Activated T-cell treated with anti-CD3 and anti-CD28 coated beads, Interleukin-2, amount 50 U/mL, for 72 hours (primary cell): Measurements from ENCODE around the gene TRPT1. TPM values are rescaled to one million over a fixed set of nuclear protein-coding genes. Genes with fewer than 3 reads are reported as not detected.

Experiments used
- ATAC-seq, 2 donors: fragments of 150-1000 bp; cut with Tn5 transposase; replicated peaks in 1 of 2; 2 replicates each; pipeline ENCODE4 v1.10.0; 2021; ENCODE audit warnings: moderate library complexity in 2 of 2, mild to moderate bottlenecking in 1 of 2
- DNase-seq, 2 donors: peaks; one replicate each; pipeline ENCODE4 v3.0.0; 2021 to 2022; ENCODE audit warnings: mixed read lengths in 1 of 2
- H3K27ac Mint-ChIP-seq: one replicate; pipeline ENCODE4 v1.8.0; 2022; ENCODE audit warnings: mild to moderate bottlenecking, moderate library complexity, mixed read lengths
- H3K27me3 Mint-ChIP-seq: one replicate; pipeline ENCODE4 v1.8.0; 2022; ENCODE audit warnings: low read depth, mixed read lengths
- H3K36me3 Mint-ChIP-seq, 2 donors: one replicate each; pipeline ENCODE4 v1.8.0; 2022; ENCODE audit warnings: mixed read lengths in 2 of 2, mild to moderate bottlenecking in 1 of 2; ENCODE audit not compliant: insufficient read depth in 2 of 2
- H3K4me1 Mint-ChIP-seq: one replicate; pipeline ENCODE4 v1.8.0; 2022; ENCODE audit warnings: low read depth, mixed read lengths
- H3K4me3 Mint-ChIP-seq, 2 donors: one replicate each; pipeline ENCODE4 v1.8.0; 2022; ENCODE audit warnings: mild to moderate bottlenecking in 2 of 2, mixed read lengths in 2 of 2, moderate library complexity in 2 of 2
- H3K9me3 Mint-ChIP-seq, 2 donors: one replicate each; pipeline ENCODE4 v1.8.0; 2022; ENCODE audit warnings: mixed read lengths in 2 of 2
- total RNA-seq, 2 donors: library from RNA; stranded (reverse); gene quantifications; one replicate each; pipeline ENCODE4 v1.2.3, GENCODE V29; 2022

TRPT1 gene
- total RNA-seq, 2 donors from 2014 or later: 19.7 to 25.5 TPM

DNA sequence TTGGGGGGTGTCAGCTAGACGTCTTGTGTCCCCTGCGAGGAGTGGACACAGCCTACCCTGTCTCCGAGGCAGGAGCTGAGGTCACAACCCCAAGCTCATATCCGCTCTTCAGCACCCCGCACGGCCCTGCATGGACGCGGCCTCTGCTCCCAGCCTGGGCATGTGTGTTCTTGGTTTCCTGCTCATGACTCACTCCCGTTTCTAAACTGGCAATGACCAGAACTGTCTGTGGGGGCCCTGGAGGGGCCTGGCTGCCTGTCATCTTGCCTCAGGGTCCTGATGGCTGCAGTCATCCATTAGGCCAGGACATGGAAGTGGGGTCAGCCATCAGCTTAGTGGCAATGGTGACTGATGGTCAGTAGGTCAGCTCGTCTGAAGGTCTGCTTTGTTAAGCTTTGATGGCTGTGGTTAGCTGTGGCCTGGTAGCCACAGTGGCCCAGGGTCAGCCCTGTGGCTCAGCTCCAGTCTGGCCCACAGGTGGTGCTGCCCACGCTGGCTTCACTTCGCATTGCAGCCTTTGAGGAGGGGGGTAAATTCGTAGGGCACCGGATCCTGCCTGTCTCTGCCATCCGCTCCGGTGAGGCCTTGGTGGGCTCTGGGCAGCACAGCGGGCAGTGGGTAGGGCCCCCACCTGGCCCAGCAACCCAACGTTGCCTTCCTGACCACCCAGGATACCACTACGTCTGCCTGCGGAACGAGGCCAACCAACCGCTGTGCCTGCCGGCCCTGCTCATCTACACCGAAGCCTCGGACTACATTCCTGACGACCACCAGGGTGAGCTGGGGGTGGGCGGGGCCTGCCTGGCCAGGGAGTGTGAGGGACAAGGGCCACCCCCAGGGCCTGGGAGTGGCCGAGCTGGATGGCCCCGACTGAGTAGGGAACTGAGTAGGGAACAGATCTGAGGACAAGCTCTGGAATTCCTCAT lies 37.3 kb upstream of the TRPT1 start:
- Mint-ChIP-seq H3K4me3 (no peak overlapping the region), H3K36me3 (peaks cover 2% of the 10 kb centered on the region in 2 donors), H3K4me1 (peaks cover 19% of the 10 kb centered on the region), H3K27ac (no peak overlapping the region), H3K27me3 (no peaks in the 10 kb centered on the region), H3K9me3 (no peaks in the 10 kb centered on the region)
- ATAC-seq (no peak), DNase-seq (no peak)

DNA sequence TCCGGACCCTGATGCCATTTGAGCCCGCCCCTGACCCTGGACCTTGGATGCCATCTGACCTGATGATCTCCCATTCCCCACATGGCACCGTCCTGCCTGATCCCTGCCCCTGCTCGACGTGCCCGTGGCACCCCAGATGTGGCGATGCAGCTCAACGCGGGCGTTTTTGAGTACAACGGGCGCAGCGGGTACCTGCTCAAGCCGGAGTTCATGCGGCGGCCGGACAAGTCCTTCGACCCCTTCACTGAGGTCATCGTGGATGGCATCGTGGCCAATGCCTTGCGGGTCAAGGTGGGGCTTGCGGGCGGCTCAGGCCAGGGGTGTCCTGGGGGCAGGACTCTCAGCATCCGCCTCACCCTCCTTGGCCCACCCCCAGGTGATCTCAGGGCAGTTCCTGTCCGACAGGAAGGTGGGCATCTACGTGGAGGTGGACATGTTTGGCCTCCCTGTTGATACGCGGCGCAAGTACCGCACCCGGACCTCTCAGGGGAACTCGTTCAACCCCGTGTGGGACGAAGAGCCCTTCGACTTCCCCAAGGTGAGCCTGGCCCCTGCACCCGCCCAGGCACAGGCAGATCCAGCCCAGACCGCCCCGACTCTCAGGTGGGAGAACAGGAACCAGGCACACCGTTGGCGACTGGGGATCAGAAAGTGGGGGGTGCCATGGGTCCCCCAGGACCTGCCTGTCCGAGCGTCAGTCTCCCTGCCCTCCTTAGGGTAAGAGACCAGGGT lies 36.5 kb upstream of the TRPT1 start:
- no peak for ATAC-seq
- no peak for DNase-seq
- Mint-ChIP-seq H3K4me3 (no peak overlapping the region), H3K27ac (no peak overlapping the region), H3K36me3 (peaks cover 2 to 3% of the 10 kb centered on the region in 2 donors), H3K4me1 (peaks cover 12% of the 10 kb centered on the region), H3K9me3 (no peaks in the 10 kb centered on the region), H3K27me3 (no peaks in the 10 kb centered on the region)

DNA sequence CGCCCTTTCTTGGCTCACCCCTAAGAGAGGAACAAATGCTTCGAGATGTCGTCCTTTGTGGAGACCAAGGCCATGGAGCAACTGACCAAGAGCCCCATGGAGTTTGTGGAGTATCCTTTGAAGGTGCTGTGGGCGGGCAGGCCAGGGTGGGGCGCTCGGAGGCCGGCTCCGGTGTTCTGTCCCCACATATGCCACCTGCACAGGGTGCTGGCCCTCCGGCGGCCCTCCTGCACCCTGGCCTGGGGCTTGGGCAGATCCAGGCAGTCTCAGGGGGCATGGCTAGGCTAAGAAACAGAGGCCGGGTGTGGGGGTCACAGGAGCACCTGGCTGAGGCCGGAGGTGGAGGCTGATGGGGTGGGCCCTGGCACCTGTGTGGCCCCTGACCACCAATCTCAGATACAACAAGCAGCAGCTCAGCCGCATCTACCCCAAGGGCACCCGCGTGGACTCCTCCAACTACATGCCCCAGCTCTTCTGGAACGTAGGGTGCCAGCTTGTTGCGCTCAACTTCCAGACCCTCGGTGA lies 35.6 kb upstream of the TRPT1 start:
- H3K36me3 Mint-ChIP-seq: peaks cover 2 to 3% of the 10 kb centered on the region in 2 donors
- H3K27ac Mint-ChIP-seq: no peak overlapping the region
- H3K4me1 Mint-ChIP-seq: peaks cover 12% of the 10 kb centered on the region
- ATAC-seq: no peak
- no peak overlapping the region for H3K4me3 Mint-ChIP-seq
- H3K27me3 Mint-ChIP-seq: no peaks in the 10 kb centered on the region
- no peak for DNase-seq
- H3K9me3 Mint-ChIP-seq: no peaks in the 10 kb centered on the region

DNA sequence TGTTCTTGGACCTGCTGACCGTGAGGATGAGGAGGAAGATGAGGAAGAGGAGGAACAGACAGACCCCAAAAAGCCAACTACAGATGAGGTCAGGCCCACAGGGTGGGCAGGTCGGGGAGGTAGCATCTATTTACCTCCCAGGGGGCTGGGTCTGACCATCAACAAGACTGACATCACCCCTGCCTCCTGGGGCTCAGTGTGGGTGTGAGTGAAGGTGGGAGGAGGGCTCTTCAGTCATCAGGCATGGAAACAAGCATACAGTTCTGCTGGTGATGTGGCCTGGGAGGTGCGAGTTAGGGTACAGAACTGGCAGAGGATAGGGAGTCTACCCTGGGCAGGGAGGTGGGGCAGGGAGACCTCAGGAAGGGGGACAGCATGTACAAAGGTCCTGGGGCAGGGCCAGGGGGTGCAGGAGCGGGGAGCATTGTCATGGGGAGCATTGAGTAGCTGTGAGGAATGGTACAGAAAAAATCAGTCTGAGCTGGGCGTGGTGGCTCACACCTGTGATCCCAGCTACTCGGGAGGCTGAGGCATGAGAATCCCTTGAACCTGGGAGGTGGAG lies 34.2 kb upstream of the TRPT1 start:
- H3K4me3 Mint-ChIP-seq: no peak overlapping the region
- peaks cover 2 to 3% of the 10 kb centered on the region in 2 donors for H3K36me3 Mint-ChIP-seq
- no peaks in the 10 kb centered on the region for H3K27me3 Mint-ChIP-seq
- H3K9me3 Mint-ChIP-seq: no peaks in the 10 kb centered on the region
- peaks cover 12% of the 10 kb centered on the region for H3K4me1 Mint-ChIP-seq
- H3K27ac Mint-ChIP-seq: peak overlapping the region; percentile 27
- ATAC-seq (no peak), DNase-seq (no peak)

DNA sequence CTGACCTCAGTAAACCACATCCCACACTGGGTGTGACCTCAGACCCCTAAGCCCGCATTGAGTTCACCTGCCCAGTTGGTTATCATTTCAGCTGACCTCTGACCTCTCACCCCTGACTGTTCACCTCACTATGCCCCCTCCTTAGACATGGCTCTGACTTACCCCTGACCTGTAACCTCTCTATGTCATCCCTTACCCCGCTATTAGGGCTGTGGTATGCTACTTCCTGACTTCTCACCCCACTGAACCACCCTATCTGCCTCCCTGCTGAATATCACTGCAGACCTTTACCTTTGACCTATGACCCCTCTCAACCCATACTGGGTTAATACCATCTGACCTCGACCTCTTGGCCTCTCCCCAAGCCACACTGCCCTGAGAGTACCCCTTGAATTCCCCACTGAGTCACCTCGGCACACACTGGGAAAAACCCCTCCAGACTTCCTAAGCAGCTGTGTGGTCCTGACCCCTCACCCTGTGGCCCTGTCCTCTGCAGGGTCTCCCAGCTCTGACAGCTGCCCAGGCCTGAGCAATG lies 33.6 kb upstream of the TRPT1 start:
- ATAC-seq (peak; percentile 25 to 37), DNase-seq (no peak)
- Mint-ChIP-seq H3K9me3 (no peaks in the 10 kb centered on the region), H3K27ac (peak overlapping the region; percentile 27), H3K27me3 (no peaks in the 10 kb centered on the region), H3K4me1 (peaks cover 12% of the 10 kb centered on the region), H3K36me3 (peaks cover 2 to 3% of the 10 kb centered on the region in 2 donors), H3K4me3 (no peak overlapping the region)

DNA sequence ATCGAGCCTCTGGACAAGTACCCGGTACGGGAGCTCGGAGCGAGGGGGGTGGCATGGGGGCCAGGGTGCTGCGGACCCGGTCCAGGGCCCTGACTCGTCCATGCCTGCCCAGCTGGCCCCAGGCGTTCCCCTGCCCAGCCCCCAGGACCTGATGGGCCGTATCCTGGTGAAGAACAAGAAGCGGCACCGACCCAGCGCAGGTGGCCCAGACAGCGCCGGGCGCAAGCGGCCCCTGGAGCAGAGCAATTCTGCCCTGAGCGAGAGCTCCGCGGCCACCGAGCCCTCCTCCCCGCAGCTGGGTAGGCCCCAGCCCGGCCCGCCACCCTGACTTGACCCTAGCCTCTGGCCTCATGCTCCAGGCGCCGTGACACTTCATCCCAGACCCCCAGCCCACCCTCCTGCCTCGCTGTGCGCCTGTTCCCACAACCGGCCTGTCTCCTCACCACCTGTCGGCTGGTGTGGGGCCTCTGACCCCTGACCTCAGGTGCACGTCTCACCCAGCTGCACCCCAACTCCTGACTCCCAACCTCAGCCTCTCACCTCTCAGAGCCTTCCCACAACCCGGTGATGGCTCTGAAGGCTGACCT lies 33.1 kb upstream of the TRPT1 start:
- H3K36me3 Mint-ChIP-seq: peaks cover 2 to 3% of the 10 kb centered on the region in 2 donors
- no peak for DNase-seq
- H3K27ac Mint-ChIP-seq: no peak overlapping the region
- peaks cover 12% of the 10 kb centered on the region for H3K4me1 Mint-ChIP-seq
- no peak overlapping the region for H3K4me3 Mint-ChIP-seq
- no peak for ATAC-seq
- no peaks in the 10 kb centered on the region for H3K27me3 Mint-ChIP-seq
- no peaks in the 10 kb centered on the region for H3K9me3 Mint-ChIP-seq

DNA sequence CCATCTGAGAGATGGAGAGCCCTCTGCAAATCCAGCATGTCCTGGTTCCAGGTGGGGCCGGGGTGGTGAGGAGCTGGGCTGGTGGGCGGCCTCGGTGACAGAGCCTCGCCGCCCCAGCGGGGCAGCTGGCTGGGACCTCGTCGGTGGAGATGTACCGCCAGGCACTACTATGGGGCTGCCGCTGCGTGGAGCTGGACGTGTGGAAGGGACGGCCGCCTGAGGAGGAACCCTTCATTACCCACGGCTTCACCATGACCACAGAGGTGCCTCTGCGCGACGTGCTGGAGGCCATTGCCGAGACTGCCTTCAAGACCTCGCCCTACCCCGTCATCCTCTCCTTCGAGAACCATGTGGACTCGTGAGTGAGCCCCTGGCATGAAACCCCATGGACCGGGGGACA lies 32.4 kb upstream of the TRPT1 start:
- Mint-ChIP-seq H3K4me3 (no peak overlapping the region), H3K4me1 (peaks cover 12% of the 10 kb centered on the region), H3K27ac (no peak overlapping the region), H3K27me3 (no peaks in the 10 kb centered on the region), H3K36me3 (peaks cover 2 to 3% of the 10 kb centered on the region in 2 donors), H3K9me3 (no peaks in the 10 kb centered on the region)
- ATAC-seq (no peak), DNase-seq (no peak)

DNA sequence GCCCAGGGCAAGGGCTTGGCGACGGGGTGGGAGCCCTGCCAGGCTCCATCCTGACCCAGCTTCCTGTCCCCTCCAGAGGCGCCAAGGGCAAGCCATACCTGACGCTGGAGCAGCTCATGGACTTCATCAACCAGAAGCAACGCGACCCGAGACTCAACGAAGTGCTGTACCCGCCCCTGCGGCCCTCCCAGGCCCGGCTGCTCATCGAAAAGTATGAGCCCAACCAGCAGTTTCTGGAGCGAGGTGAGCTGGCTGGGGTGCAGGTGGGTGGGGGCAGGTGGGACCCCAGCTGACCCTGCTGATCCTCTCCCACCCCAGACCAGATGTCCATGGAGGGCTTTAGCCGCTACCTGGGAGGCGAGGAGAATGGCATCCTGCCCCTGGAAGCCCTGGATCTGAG lies 30.3 kb upstream of the TRPT1 start:
- Mint-ChIP-seq H3K27ac (no peak overlapping the region), H3K4me1 (peaks cover 21% of the 10 kb centered on the region), H3K27me3 (no peaks in the 10 kb centered on the region), H3K9me3 (no peaks in the 10 kb centered on the region), H3K36me3 (peaks cover 2 to 3% of the 10 kb centered on the region in 2 donors), H3K4me3 (no peak overlapping the region)
- DNase-seq (no peak), ATAC-seq (no peak)

DNA sequence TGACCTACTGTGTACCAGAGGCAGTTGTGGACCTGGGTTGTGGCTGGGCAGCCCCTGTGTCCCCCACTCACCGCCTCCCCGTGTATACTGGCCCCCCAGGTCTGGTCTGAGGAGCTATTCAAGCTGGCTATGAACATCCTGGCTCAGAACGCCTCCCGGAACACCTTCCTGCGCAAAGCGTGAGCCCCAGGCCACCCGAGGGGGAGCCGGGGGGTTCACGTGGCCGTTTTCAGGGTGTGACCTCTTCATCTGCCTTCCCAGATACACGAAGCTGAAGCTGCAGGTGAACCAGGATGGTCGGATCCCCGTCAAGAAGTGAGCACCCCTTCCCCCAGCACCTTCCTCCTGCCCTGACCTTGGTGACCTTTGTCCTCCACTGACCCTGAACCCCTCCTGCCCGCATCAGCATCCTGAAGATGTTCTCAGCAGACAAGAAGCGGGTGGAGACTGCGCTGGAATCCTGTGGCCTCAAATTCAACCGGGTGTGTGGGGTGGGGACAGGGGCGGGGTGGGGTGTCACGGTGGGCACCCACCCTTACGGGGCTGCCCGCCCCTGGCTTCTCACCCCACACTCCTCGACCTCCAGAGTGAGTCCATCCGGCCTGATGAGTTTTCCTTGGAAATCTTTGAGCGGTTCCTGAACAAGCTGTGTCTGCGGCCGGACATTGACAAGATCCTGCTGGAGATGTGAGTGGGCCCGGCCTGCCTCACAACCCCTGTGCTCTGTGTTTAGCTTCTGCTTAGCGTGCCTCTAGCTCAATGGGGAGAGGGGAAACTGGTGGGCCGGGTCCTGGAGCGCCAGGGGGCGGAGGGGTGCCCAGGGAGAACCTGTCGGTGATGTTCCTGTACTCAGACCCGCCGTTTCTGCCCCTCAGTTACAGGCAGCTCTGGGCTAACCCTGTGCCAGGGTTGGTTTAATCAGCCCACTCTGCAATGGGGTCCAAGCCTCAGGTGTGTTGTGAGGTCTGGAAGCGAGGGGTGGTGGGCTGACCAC lies 29.4 kb upstream of the TRPT1 start:
- Mint-ChIP-seq H3K27ac (no peak overlapping the region), H3K4me3 (no peak overlapping the region), H3K36me3 (peaks cover 2 to 3% of the 10 kb centered on the region in 2 donors), H3K4me1 (peaks cover 26% of the 10 kb centered on the region), H3K9me3 (no peaks in the 10 kb centered on the region), H3K27me3 (no peaks in the 10 kb centered on the region)
- DNase-seq (no peak), ATAC-seq (no peak)

DNA sequence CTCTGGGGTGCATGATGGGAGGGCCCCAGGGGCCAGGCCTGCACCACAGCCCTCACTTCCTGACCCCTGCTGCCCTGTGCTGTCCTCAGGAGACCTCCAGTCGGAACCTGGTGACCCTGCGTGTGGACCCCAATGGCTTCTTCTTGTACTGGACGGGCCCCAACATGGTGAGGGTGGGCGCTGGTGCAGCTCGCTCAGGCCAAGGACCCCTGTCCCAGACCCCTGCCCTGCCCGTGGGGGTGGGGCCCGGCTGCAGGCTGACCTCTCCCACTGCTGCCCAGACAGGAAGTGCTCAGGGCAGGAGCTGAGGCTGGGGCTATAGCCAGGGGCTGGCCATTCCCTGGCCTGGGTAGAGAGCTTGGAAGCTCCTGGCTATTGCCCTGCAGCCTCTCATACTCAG lies 28.3 kb upstream of the TRPT1 start:
- no peak overlapping the region for H3K4me3 Mint-ChIP-seq

DNA sequence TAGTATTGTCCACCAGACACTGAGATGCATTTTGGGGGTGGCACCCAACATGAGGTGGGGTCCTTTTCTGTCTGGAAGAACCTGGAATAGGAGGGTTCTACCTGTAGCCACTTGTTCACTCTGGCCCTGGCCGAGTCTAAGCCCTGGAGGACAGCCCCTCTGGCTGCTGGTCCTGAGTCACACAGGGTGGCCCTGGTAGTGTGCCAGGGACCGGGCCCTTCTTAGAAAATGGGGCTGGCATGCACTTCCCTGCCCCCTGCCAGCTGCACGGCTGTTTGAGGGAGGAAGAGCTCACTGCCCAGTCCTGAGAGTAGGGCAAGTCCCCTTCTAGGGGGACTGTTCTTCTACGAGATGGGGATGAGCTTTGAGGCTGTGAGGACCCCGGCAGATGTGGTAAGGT lies 27.5 kb upstream of the TRPT1 start:
- H3K36me3 Mint-ChIP-seq: peaks cover 0 to 1% of the 10 kb centered on the region in 2 donors
- no peaks in the 10 kb centered on the region for H3K9me3 Mint-ChIP-seq
- DNase-seq (no peak), ATAC-seq (no peak)
- peaks cover 25% of the 10 kb centered on the region for H3K4me1 Mint-ChIP-seq
- no peak overlapping the region for H3K27ac Mint-ChIP-seq
- H3K4me3 Mint-ChIP-seq: no peak overlapping the region
- no peaks in the 10 kb centered on the region for H3K27me3 Mint-ChIP-seq

More for the DNA sequence above, 28.3 kb upstream of the TRPT1 start:
- ATAC-seq: no peak
- no peak for DNase-seq
- H3K4me1 Mint-ChIP-seq: peaks cover 26% of the 10 kb centered on the region
- no peaks in the 10 kb centered on the region for H3K9me3 Mint-ChIP-seq
- H3K27me3 Mint-ChIP-seq: no peaks in the 10 kb centered on the region
- H3K27ac Mint-ChIP-seq: no peak overlapping the region
- peaks cover 0 to 1% of the 10 kb centered on the region in 2 donors for H3K36me3 Mint-ChIP-seq

DNA sequence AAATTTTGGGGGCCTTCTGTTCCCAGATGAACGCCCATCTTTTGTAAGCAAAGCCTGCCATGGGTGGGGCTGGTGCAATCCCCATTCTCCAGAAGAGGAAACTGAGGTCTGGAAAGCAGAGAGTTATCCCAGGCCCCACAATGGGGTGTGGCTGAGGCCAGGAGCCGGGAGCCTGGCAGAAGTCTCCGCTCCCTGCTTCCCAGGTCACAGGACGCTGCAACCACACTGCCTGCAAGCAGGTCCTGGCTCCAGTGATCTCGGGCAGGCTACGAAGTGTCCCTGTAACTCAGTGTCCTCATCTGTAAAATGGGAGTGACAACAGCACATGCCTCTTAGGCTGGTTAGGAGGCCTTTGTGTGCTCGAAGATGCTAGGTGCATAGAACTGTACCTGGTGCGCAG lies 27.1 kb upstream of the TRPT1 start:
- Mint-ChIP-seq H3K27ac (no peak overlapping the region), H3K27me3 (no peaks in the 10 kb centered on the region), H3K4me1 (peaks cover 27% of the 10 kb centered on the region), H3K4me3 (peak overlapping the region in 1 of 2 donors; percentile 95), H3K9me3 (no peaks in the 10 kb centered on the region), H3K36me3 (peaks cover 0 to 1% of the 10 kb centered on the region in 2 donors)
- ATAC-seq (no peak), DNase-seq (no peak)
